Esophagus squamous epithelium (tissue), 5 donors: Measurements from ENCODE around the gene UCN. TPM values are rescaled to one million over a fixed set of nuclear protein-coding genes. Genes with fewer than 3 reads are reported as not detected.
A peak's percentile ranks its signal among the peaks of the same experiment; 100 is the strongest.

Experiments used
- DNase-seq: peaks from one replicate; lab custom pipeline; 2025; lab: John Stamatoyannopoulos, UW
- H3K27ac ChIP-seq, 4 donors: fragments of 200-600 bp; sonication (generic); one replicate each; pipeline ENCODE4 v1.5.1; 2016 to 2019; ENCODE audit warnings: mild to moderate bottlenecking in 1 of 4
- H3K27me3 ChIP-seq, 4 donors: fragments of 200-600 bp; sonication (generic); 1 replicate in 3 of 4; 2 replicates in 1 of 4; pipeline versions ENCODE4 v1.5.1 to v1.6.0; 2017 to 2021; ENCODE audit warnings: antibody characterized with exemption in 1 of 4
- H3K36me3 ChIP-seq, 3 donors: fragments of 200-600 bp; sonication (generic); one replicate each; pipeline ENCODE4 v1.5.1; 2016 to 2019
- H3K4me1 ChIP-seq, 3 donors: fragments of 200-600 bp; sonication (generic); one replicate each; pipeline ENCODE4 v1.5.1; 2017 to 2019
- H3K4me3 ChIP-seq, 4 donors: fragments of 200-600 bp; sonication (generic); 1 replicate in 3 of 4; 2 replicates in 1 of 4; pipeline ENCODE4 v1.5.1; 2016 to 2019; ENCODE audit warnings: mild to moderate bottlenecking in 2 of 4, moderate library complexity in 1 of 4
- H3K9me3 ChIP-seq, 3 donors: fragments of 200-600 bp; sonication (generic); one replicate each; pipeline ENCODE4 v1.5.1; 2016 to 2019
- CTCF ChIP-seq, 6 experiments: fragments of 450-650 bp in 4 of 6; fragments of 200-600 bp in 2 of 6; sonication (generic) in 2 of 6; IDR thresholded peaks; one replicate each; pipeline ENCODE4 v1.5.1; 2016 to 2019; ENCODE audit warnings: antibody characterized with exemption in 6 of 6, mild to moderate bottlenecking in 4 of 6, moderate library complexity in 4 of 6
- POLR2A ChIP-seq, 4 donors: fragments of 450-650 bp; IDR thresholded peaks; one replicate each; pipeline ENCODE4 v1.6.1; 2017; ENCODE audit warnings: antibody characterized with exemption in 4 of 4, mild to moderate bottlenecking in 4 of 4, moderate library complexity in 3 of 4
- WGBS, 2 donors: methylation state at CpG; one replicate each; pipeline ENCODE4 v1.1.5; 2018; 5-methylcytosine and 5-hydroxymethylcytosine counted together
- intact Hi-C: fragments of 100-400 bp; cut with DNase I; formaldehyde crosslinking; loops from one replicate; pipeline ENCODE4 v1.15.0; 2022
- total RNA-seq, 4 donors: library from RNA; depleted of rRNA; stranded (reverse); fragments of >200 nt; gene quantifications; one replicate each; pipeline ENCODE4 v1.1.0, GENCODE V29; 2016
- donor health status: DM: yes; HTN: yes; CAD: no.

UCN gene
- total RNA-seq, 4 donors from 2014 or later = 1.1 TPM; not detected in 3

GRCh38 chr2:27261926-27262298 lies 46.3 kb downstream of the UCN start:
- no peak for DNase-seq
- TF ChIP-seq POLR2A (IDR thresholded peaks at IDR 0.05) (no peak), CTCF (IDR thresholded peaks at IDR 0.05) (no peak)
- Histone ChIP-seq H3K4me1 (peaks cover 30 to 41% (median 32%) of the 10 kb centered on the region in 3 donors), H3K9me3 (no peaks in the 10 kb centered on the region), H3K4me3 (peak overlapping the region; percentile 43 to 61 (median 52)), H3K36me3 (no peaks in the 10 kb centered on the region), H3K27ac (no peak overlapping the region), H3K27me3 (peaks cover 16 to 100% (median 28%) of the 10 kb centered on the region in 4 donors)
- intact Hi-C loops = no loop called here
- WGBS, 2 donors = 4% methylated on average over 24 to 29 of the region's 40 CpGs

- intact Hi-C loops = no loop called here
- 61 to 71% methylated on average over 9 to 10 of the region's 11 CpGs for WGBS, 2 donors
- peaks cover 16 to 100% (median 28%) of the 10 kb centered on the region in 4 donors for H3K27me3 ChIP-seq
- peaks cover 30 to 41% (median 32%) of the 10 kb centered on the region in 3 donors for H3K4me1 ChIP-seq
- no peak for DNase-seq
- no peak overlapping the region for H3K27ac ChIP-seq
- TF ChIP-seq CTCF (IDR thresholded peaks at IDR 0.05) (no peak), POLR2A (IDR thresholded peaks at IDR 0.05) (no peak)
- H3K9me3 ChIP-seq = no peaks in the 10 kb centered on the region
- H3K36me3 ChIP-seq = no peaks in the 10 kb centered on the region
- peak overlapping the region in 2 of 4 donors; percentile 57 to 61 for H3K4me3 ChIP-seq
Measured at GRCh38 chr2:27261241-27261925, 46.9 kb downstream of the UCN start.

GRCh38 chr2:27258051-27258450 lies 50.2 kb downstream of the UCN start:
- Histone ChIP-seq H3K27ac (no peak overlapping the region), H3K9me3 (no peaks in the 10 kb centered on the region), H3K4me1 (peaks cover 8 to 16% (median 13%) of the 10 kb centered on the region in 3 donors), H3K4me3 (no peak overlapping the region), H3K36me3 (no peaks in the 10 kb centered on the region), H3K27me3 (peaks cover 10 to 95% (median 14%) of the 10 kb centered on the region in 4 donors)
- TF ChIP-seq CTCF (IDR thresholded peaks at IDR 0.05) (no peak), POLR2A (IDR thresholded peaks at IDR 0.05) (no peak)
- DNase-seq = no peak
- 86% methylated on average over 6 to 7 of the region's 8 CpGs for WGBS, 2 donors
- intact Hi-C loops = no loop called here

Other genes starting within 250 kb of the UCN start
- 100 to 1,000 TPM; 149 to 242 (median 193) TPM for gene OST4, start 236.8 kb downstream of the UCN start, total RNA-seq
- 10 to 100 TPM in 2 of 4 donors, 1 to 10 TPM in 2; 6.2 to 27.8 (median 9.9) TPM for gene EMILIN1, start 229.8 kb downstream of the UCN start, total RNA-seq
- 1 to 10 TPM; 1.3 to 1.9 (median 1.4) TPM for gene KHK, start 221.7 kb downstream of the UCN start, total RNA-seq
- 1 to 10 TPM; 2.6 to 6.1 (median 3.9) TPM for gene CGREF1, start 189.3 kb downstream of the UCN start, total RNA-seq
- not detected for gene ABHD1, start 184.6 kb downstream of the UCN start, total RNA-seq
- gene PREB, start 173.8 kb downstream of the UCN start, total RNA-seq = 10 to 100 TPM; 45.5 to 77.9 (median 53.9) TPM
- gene PRR30, start 169.0 kb downstream of the UCN start, total RNA-seq = not detected
- not detected for gene TCF23, start 159.4 kb downstream of the UCN start, total RNA-seq
- 100 to 1,000 TPM in 2 of 4 donors, 10 to 100 TPM in 2; 57.1 to 124 (median 91.0) TPM for gene ATRAID, start 96.4 kb downstream of the UCN start, total RNA-seq
- 10 to 100 TPM; 13.5 to 38.6 (median 23.2) TPM for gene SLC5A6, start 96.2 kb downstream of the UCN start, total RNA-seq
- 10 to 100 TPM; 17.6 to 34.5 (median 22.0) TPM for gene CAD, start 91.1 kb downstream of the UCN start, total RNA-seq
- gene SLC30A3, start 45.4 kb downstream of the UCN start, total RNA-seq = under 1 TPM in 2 of 4 donors, not detected in 2; 0.18 to 0.19 TPM
- gene DNAJC5G, start 33.0 kb downstream of the UCN start, total RNA-seq = under 1 TPM in 1 of 4 donors, not detected in 3; 0.38 TPM
- not detected for gene TRIM54, start 26.0 kb downstream of the UCN start, total RNA-seq
- gene MPV17, start 14.7 kb upstream of the UCN start, total RNA-seq = 10 to 100 TPM; 39.3 to 66.1 (median 48.1) TPM
- 10 to 100 TPM; 37.2 to 59.7 (median 52.3) TPM for gene GTF3C2, start 48.3 kb upstream of the UCN start, total RNA-seq
- 10 to 100 TPM; 30.4 to 44.3 (median 38.3) TPM for gene EIF2B4, start 61.9 kb upstream of the UCN start, total RNA-seq
- 100 to 1,000 TPM in 1 of 4 donors, 10 to 100 TPM in 3; 53.5 to 106 (median 75.8) TPM for gene SNX17, start 62.2 kb upstream of the UCN start, total RNA-seq
- gene ZNF513, start 72.3 kb upstream of the UCN start, total RNA-seq = 10 to 100 TPM in 3 of 4 donors, 1 to 10 TPM in 1; 6.4 to 15.6 (median 12.8) TPM
- 10 to 100 TPM; 51.9 to 77.1 (median 67.4) TPM for gene PPM1G, start 101.1 kb upstream of the UCN start, total RNA-seq
- 10 to 100 TPM; 66.6 to 89.6 (median 81.5) TPM for gene NRBP1, start 120.2 kb upstream of the UCN start, total RNA-seq
- gene KRTCAP3, start 133.9 kb upstream of the UCN start, total RNA-seq = 10 to 100 TPM in 3 of 4 donors, 1 to 10 TPM in 1; 9.8 to 29.3 (median 19.1) TPM
- 10 to 100 TPM in 3 of 4 donors, 1 to 10 TPM in 1; 7.6 to 19.6 (median 13.5) TPM for gene IFT172, start 181.3 kb upstream of the UCN start, total RNA-seq
- 10 to 100 TPM in 2 of 4 donors, 1 to 10 TPM in 2; 4.6 to 28.2 (median 11.3) TPM for gene FNDC4, start 186.8 kb upstream of the UCN start, total RNA-seq
- gene GCKR, start 188.4 kb upstream of the UCN start, total RNA-seq = 1 to 10 TPM in 1 of 4 donors, under 1 TPM in 3; 0.21 to 1.9 (median 0.41) TPM